HG03378 (cell line): ENCODE measurements around the gene SERPINB12.
A peak's percentile ranks its signal among the peaks of the same experiment; 100 is the strongest.

Source experiments
- ATAC-seq: cut with Tn5 transposase; IDR thresholded peaks from one replicate; pipeline ENCODE4 v1.9.1; 2021; ENCODE audit warnings: mild to moderate bottlenecking, moderate library complexity; ENCODE audit not compliant: unreplicated experiment

The SERPINB12 gene, protein sequence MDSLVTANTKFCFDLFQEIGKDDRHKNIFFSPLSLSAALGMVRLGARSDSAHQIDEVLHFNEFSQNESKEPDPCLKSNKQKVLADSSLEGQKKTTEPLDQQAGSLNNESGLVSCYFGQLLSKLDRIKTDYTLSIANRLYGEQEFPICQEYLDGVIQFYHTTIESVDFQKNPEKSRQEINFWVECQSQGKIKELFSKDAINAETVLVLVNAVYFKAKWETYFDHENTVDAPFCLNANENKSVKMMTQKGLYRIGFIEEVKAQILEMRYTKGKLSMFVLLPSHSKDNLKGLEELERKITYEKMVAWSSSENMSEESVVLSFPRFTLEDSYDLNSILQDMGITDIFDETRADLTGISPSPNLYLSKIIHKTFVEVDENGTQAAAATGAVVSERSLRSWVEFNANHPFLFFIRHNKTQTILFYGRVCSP

DNA sequence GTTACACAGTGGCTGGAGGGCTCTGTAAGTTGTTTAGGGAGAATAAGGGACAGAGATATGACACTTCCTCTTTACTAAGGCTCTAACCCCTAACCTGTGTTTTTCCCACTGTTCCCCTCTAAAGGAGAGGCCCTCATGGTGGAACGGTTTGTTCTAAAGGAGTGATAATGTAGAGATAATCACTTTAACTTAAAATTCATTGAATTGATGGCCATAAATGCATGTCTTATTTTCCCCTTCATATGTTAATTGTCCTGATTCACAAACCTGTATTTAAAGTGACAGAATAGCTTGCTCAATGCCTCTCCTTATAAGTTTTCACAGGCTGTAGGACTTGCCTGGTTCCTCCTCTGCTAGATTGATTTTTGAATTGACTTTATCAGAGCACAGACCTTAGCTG is at the start of gene SERPINB12:
Gene SERPINB12, plus strand, starts transcription at position 301 of the 400 bp plus-strand sequence. CDS start 13,791 bp downstream, outside the sequence.
- ATAC-seq: no peak

DNA sequence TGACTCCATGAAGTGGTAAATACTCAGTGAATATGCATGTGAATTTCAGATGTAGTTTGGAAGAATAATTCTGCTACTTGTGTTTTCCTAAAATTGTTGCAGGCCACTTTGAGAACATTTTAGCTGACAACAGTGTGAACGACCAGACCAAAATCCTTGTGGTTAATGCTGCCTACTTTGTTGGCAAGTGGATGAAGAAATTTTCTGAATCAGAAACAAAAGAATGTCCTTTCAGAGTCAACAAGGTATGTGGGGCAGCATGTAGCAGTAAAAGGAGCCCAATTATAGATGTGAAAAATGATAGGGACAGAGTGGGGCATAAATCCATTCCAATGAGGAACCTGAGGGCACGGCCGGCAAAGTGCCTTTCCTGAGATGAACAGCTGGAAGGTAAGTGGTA is 49.3 kb upstream of the SERPINB12 start:
- ATAC-seq: no peak

DNA sequence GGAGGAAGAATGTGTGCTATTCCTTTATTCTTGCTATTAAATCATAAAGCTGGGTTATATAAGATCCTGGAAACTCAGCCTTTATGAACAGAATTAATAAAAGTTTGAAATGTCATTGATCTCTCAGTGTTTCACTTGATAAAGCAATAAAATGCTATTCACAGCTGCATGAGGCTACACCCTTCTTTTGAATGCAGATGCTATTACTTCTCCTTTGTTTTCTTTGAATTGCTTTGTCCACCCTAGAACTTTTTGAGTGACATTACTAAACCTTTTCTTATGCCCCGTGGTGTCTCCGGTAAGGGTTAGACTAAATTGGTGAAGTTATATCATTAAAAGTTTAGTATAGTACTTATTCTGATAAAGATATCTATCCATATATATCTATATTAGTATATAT is 46.5 kb upstream of the SERPINB12 start:
- no peak for ATAC-seq

GRCh38 chr18:63505566-63506335 is 36.4 kb upstream of the SERPINB12 start:
- ATAC-seq: peak; percentile 76

GRCh38 chr18:63506336-63506646 is 35.9 kb upstream of the SERPINB12 start:
- ATAC-seq: no peak

DNA sequence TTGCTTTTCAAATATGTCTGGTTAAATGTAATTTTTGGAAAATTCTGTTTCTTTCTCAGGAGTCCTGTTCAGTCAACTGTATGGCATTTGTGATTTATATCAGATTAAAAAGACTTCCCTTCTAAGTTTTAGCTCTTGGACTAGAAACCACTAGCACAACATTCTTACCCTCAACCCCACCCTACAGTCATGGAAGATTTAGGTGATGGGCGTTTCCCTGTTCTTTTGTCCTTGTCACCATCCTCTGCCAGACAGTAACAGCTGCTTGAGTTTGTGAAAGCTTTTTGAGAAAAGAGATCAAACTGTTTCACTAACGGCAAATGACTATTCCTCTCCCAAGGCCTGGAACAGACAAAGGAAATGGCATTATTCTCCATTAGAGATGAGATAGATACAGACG is 33.6 kb upstream of the SERPINB12 start:
- no peak for ATAC-seq

GRCh38 chr18:63511285-63511684 is 30.9 kb upstream of the SERPINB12 start:
- ATAC-seq: no peak

DNA sequence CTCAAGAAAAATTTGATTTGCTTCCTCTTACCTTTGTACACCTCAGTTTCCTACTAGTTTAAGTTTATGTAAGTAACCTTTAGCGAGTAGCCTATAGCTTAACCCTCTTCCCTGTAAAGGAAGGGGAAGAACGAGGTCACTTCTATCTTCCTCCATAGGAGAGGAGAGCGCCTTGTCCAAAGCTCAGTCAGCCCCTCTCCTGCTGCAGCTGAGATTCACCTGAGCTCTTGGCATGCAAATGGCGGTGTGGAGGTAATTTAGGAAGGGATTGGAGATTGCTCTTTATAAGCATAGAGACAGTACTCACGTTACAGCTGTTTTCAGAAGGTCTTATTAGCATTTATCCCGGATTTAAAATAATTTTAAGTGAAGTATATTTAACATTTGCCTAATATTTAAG is 27.8 kb upstream of the SERPINB12 start:
- no peak for ATAC-seq

- ATAC-seq: no peak
These were observed 27.1 kb upstream of the SERPINB12 start for GRCh38 chr18:63514888-63515678.

DNA sequence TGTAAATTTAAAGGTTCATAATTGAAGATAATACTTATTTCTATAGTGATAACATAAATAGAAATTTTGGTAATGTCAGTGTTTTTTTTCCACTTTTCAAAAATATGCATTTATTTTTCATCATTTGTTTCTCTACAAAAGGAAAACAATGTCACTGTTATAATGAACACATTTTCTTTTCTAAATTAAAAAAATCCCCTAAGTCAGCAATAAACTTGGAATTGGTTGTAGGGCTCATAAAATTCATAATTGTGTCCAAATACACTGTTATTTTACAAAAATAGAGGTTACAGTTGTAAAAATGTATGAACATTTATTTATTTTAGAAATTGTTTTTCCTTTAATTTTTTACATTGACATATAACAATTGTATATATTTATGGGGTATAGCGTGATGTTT is 26.4 kb upstream of the SERPINB12 start:
- no peak for ATAC-seq

DNA sequence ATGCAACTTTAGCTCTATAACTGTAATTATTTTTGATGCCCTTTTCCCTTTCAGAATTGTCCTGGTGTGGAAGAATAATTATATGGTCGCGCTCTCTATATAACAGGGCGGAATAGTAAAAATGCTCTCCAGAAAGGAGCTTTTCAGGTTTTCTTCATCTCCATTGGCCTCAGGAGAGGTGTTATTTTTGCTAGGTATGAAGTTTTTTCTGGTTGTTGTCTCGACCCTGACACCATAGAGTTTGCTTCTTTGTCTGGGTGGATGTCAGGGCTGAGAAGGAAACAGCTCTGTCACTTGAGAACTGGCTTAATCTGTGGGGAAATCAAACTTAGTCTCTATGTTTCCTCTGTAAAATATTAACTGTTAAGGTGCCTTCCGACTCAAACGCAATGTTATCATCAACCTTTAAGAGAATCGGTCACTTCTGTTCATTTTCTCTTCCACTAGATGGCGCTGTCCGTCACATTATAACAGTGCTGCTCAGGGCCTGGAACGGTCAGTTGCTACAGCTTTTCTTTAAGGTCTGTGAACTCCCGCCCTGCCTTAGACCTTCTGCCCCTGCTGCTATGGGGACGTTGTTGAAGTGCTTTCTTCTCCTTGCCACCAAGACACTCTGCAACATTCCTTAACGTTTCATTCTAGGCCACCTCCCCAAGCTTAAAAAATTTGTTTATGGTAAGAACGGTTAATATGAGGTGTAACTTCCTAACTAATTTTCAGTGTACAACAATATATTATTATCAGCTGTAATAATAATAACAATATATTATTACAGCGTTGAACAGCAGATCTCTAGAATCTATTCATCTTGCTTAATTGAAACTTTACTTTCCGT is 23.8 kb upstream of the SERPINB12 start:
- ATAC-seq: peak; percentile 93

DNA sequence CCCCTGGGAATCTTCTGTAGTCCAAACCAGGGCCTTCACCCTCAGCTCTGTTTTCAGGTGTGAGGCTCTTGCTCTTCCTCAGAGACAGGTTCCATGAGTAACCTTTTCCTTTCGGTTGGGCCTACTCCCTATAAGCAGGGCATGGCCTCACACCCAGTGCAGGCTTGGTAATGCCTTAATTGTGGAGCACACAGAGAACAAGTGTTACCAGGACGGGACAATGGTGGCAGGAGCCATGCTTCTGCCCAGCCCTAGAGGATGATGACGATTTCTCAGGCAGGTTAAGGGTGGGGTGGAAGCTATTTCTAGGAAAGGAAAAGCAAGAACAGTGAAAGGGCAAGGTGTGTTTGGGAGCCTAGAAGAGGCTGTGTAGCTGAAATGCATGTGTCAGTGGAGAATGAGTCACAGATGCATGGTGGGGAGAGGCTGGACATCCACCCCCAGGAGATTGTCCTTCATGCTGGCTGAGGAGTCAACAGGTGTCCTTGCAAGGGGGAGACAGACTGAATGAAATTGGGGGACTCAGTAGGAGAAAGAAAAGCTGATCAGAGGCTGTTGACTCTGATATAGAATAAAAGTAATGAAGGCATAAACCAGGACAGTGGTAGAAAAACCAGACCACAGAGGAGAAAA is 22.0 kb upstream of the SERPINB12 start:
- ATAC-seq: no peak

- ATAC-seq: no peak
These were observed 18.5 kb upstream of the SERPINB12 start for GRCh38 chr18:63523660-63524059.

GRCh38 chr18:63527251-63527650 is 14.9 kb upstream of the SERPINB12 start:
- no peak for ATAC-seq

- ATAC-seq: no peak
These were observed 13.2 kb upstream of the SERPINB12 start for GRCh38 chr18:63528863-63529492.

- ATAC-seq: no peak
These were observed 9.7 kb upstream of the SERPINB12 start for GRCh38 chr18:63532471-63532870.

- peak; percentile 75 for ATAC-seq
These were observed 7.6 kb upstream of the SERPINB12 start for GRCh38 chr18:63534615-63535014.

- no peak for ATAC-seq
These were observed 2.2 kb upstream of the SERPINB12 start for GRCh38 chr18:63539904-63540510.

DNA sequence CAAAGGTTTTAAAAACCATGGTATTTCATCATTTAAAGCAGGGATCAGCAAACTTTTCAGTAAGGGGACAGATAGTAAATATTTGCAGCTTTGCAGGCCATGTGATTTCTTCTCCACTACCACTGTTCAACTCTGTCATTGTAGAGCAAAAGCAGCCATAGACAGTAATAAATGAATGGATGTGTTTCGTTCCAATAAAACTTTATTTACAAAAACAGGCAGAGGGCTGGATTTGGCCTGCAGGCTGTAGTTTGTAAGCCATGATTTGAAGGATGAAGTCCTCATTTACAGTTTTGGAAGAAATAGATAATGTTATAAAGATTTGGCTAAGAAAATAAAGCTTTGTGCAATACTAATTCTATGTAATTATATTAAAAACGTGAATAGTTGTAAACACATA is 1.8 kb downstream of the SERPINB12 start:
- ATAC-seq: no peak
